PC-3 (cell line): ENCODE results near the gene PPP1R9B. TPM values are rescaled to one million over a fixed set of nuclear protein-coding genes. Genes with fewer than 3 reads are reported as not detected.
A peak's percentile ranks its signal among the peaks of the same experiment; 100 is the strongest.

Experiments used
- ATAC-seq: fragments of 200-7000 bp; cut with Tn5 transposase; 2 replicates; pipeline ENCODE4 v1.9.1; 2020; ENCODE audit warnings: mild to moderate bottlenecking, moderate library complexity
- BruUV-seq: library from RNA; stranded (reverse); fragments of 400-500 nt; replicated peaks from 2 replicates; lab custom pipeline; 2021; lab: Mats Ljungman, UMichigan
- CTCF ChIA-PET: fragments of 300-600 bp; sonication (Branson Sonifier 250); formaldehyde crosslinking; loops from one replicate; lab custom pipeline; 2022; ENCODE audit warnings: antibody characterized with exemption; lab: Charles Lee
- POLR2A ChIA-PET: fragments of 300-600 bp; sonication (Branson Sonifier 250); formaldehyde crosslinking; loops from one replicate; lab custom pipeline; 2022; ENCODE audit warnings: antibody characterized with exemption; ENCODE audit not compliant: unreplicated experiment; lab: Charles Lee
- DNase-seq: peaks from one replicate; pipeline ENCODE4 v3.0.0-alpha.2; 2015
- H2AFZ ChIP-seq: fragments of 300-600 bp; sonication (generic); 2 replicates; pipeline ENCODE4 v1.6.0; 2016; ENCODE audit warnings: antibody characterized with exemption, low read length
- H3F3A ChIP-seq: fragments of 300-600 bp; sonication (generic); one replicate; pipeline ENCODE4 v1.6.0; 2017; ENCODE audit warnings: antibody characterized with exemption, low read length, control low read depth, mild to moderate bottlenecking; ENCODE audit not compliant: unreplicated experiment
- H3K27ac ChIP-seq: fragments of 300-600 bp; sonication (generic); 2 replicates; pipeline ENCODE4 v1.5.1; 2016; ENCODE audit warnings: mild to moderate bottlenecking, low read length
- H3K27me3 ChIP-seq: fragments of 300-600 bp; sonication (generic); 2 replicates; pipeline ENCODE4 v1.6.1; 2016; ENCODE audit warnings: low read length, mixed read lengths
- H3K36me3 ChIP-seq: fragments of 300-600 bp; sonication (generic); 2 replicates; pipeline ENCODE4 v1.6.1; 2016; ENCODE audit warnings: low read depth, mixed run types, low read length, mixed read lengths
- H3K4me1 ChIP-seq: fragments of 300-600 bp; sonication (generic); 2 replicates; pipeline ENCODE4 v1.5.1; 2016; ENCODE audit warnings: low read length; ENCODE audit not compliant: insufficient read depth
- H3K4me2 ChIP-seq: fragments of 300-600 bp; sonication (generic); 2 replicates; pipeline ENCODE4 v1.6.0; 2016; ENCODE audit warnings: low read length
- H3K4me3 ChIP-seq: fragments of 300-600 bp; sonication (generic); 2 replicates; pipeline ENCODE4 v1.5.1; 2016; ENCODE audit warnings: mild to moderate bottlenecking, low read length, mixed read lengths
- H3K79me2 ChIP-seq: fragments of 300-600 bp; sonication (generic); 2 replicates; pipeline ENCODE4 v1.6.1; 2017; ENCODE audit warnings: low read length, mixed read lengths
- H3K9ac ChIP-seq: fragments of 300-600 bp; sonication (generic); 2 replicates; pipeline ENCODE4 v1.6.0; 2016; ENCODE audit warnings: mild to moderate bottlenecking, low read length
- H3K9me2 ChIP-seq: fragments of 300-600 bp; sonication (generic); replicated peaks from 2 replicates; pipeline ENCODE4 v1.6.1; 2016; ENCODE audit warnings: mixed run types, low read length, mixed read lengths
- H3K9me3 ChIP-seq: fragments of 300-600 bp; sonication (generic); 2 replicates; pipeline ENCODE4 v1.6.1; 2016; ENCODE audit warnings: low read length, mixed read lengths
- H4K20me1 ChIP-seq: fragments of 300-600 bp; sonication (generic); 2 replicates; pipeline ENCODE4 v1.6.1; 2016; ENCODE audit warnings: low read length, mixed read lengths
- EZH2 ChIP-seq: fragments of 300-600 bp; sonication (generic); IDR thresholded peaks from one replicate; pipeline ENCODE4 v1.6.1; 2017; ENCODE audit warnings: antibody characterized with exemption, mild to moderate bottlenecking, low read length; ENCODE audit not compliant: unreplicated experiment
- EZH2phosphoT487 ChIP-seq: fragments of 300-600 bp; sonication (generic); IDR thresholded peaks from 2 replicates; pipeline ENCODE4 v1.6.1; 2018; ENCODE audit warnings: mild to moderate bottlenecking, antibody characterized with exemption, low read length, borderline replicate concordance
- intact Hi-C: fragments of 100-400 bp; cut with micrococcal nuclease; formaldehyde crosslinking; loops from 2 replicates; pipeline ENCODE4 v1.9.0; 2023
- total RNA-seq: library from RNA; depleted of rRNA; stranded (reverse); fragments of >200 nt; gene quantifications from 2 replicates; pipeline ENCODE4 v1.2.3, GENCODE V29; 2014
- TF ChIP-seq, protein P1 (sequence below): fragments of 300-600 bp; sonication (generic); conservative IDR thresholded peaks from 2 replicates; pipeline ENCODE4 v1.5.1; 2017; ENCODE audit warnings: antibody characterized with exemption, low read depth, mild to moderate bottlenecking, low read length

The PPP1R9B gene
- total RNA-seq, 1 experiment from 2014 or later, result 67.7 TPM

DNA sequence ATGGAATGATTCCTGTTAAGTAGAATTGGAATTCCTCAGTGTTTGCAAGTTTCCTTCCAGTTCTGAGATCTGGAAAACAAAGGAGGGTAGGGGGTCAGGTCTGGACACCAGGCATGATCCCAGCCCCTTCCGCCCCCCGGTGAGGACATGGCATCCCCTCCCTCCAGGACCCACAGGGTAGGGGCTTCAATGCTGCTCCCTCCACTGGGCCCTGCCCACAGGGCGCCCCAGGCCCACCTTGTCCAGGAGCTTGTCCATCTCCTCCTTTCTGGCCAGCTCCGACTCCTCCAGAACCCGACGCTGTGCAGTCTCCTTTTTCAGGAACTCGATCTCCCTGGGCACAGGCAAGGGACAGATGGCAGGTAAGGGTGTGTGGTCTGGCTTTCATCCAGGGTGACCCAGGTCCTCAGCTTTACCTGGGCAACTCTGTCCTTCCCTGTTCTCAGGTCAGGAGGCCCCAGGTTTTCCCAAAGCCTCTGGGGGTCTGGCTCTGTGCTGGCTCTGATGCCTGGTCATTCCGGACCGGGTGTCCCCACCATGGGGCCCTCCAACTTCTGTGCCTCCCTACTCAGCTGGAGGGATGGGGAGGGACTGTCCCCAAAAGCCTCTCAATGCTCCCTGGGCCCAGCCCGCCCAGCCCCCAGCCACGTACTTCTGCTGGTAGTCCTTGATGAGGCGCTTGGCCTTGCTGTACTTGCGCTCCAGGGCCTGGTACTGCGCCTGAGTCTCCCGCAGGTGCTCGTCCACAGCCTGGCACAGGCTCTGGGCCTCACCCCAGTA lies 15.0 kb downstream of the PPP1R9B start:
- TF ChIP-seq, protein P1, sequence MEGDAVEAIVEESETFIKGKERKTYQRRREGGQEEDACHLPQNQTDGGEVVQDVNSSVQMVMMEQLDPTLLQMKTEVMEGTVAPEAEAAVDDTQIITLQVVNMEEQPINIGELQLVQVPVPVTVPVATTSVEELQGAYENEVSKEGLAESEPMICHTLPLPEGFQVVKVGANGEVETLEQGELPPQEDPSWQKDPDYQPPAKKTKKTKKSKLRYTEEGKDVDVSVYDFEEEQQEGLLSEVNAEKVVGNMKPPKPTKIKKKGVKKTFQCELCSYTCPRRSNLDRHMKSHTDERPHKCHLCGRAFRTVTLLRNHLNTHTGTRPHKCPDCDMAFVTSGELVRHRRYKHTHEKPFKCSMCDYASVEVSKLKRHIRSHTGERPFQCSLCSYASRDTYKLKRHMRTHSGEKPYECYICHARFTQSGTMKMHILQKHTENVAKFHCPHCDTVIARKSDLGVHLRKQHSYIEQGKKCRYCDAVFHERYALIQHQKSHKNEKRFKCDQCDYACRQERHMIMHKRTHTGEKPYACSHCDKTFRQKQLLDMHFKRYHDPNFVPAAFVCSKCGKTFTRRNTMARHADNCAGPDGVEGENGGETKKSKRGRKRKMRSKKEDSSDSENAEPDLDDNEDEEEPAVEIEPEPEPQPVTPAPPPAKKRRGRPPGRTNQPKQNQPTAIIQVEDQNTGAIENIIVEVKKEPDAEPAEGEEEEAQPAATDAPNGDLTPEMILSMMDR, result no peak
- TF ChIP-seq EZH2phosphoT487 (no peak), EZH2 (no peak)
- Histone ChIP-seq H3K4me1 (no peaks in the 10 kb centered on the region), H4K20me1 (0 out of 2 replicates have a peak, but pooled peaks cover 5% of the 10 kb centered on the region), H3F3A (no peaks in the 10 kb centered on the region), H3K9me3 (no peaks in the 10 kb centered on the region), H3K27me3 (no peaks in the 10 kb centered on the region), H3K4me2 (no peak overlapping the region), H2AFZ (no peak overlapping the region), H3K4me3 (no peak overlapping the region), H3K9ac (no peak overlapping the region), H3K36me3 (peaks cover 50% of the 10 kb centered on the region), H3K9me2 (no peaks in the 10 kb centered on the region), H3K79me2 (no peaks in the 10 kb centered on the region), H3K27ac (no peak overlapping the region)
- intact Hi-C loops, result no loop called here
- ChIA-PET POLR2A (no interaction called here), CTCF (no interaction called here)
- ATAC-seq (no peak), DNase-seq (no peak)
- no TSS peak for BruUV-seq

DNA sequence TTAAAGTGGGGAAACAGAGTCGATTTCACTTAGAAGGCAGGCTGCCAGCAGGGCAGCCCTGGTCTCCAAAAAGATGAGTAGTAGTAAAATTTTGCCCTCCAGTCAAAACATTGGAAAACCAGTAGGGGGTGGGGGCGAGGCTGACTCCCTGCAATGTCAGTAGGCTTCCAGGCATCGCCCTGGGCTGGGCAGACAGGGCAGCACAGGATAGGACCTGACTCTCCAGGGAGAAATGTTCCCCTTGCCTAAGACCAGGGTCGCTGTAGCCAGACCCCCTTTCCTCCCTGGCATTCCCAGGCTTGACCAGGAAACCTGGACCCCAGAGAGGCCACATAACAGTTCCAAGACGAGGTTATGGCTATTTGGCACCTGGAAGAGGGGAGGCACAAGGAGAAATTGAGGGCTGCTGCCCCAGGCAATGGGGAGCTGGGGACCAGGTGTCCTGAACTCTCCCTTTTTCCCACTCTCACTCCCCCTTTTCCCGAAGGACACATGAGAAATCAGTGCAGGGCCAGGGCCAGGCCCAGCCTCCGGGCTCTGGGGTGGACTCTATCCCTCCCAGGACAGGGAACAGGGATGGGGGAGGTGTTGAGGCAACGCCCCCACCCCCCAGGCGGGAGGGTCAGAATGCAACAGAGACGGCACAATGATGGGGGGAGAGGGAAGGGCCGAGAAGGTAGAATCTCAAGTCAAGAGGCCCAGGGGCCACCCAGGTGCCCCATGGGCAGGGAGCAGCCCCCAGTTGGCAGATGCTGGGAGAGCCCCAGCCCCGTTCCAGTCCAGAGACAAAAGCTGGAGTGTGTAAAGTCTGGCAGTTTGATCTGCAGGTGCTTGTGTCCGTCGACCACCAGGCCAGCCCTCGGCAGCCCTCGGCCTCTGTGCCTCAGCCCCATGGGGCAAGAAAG lies 16.0 kb downstream of the PPP1R9B start:
- H4K20me1 ChIP-seq, result no peaks in the 10 kb centered on the region
- peaks cover 40% of the 10 kb centered on the region for H3K36me3 ChIP-seq
- POLR2A ChIA-PET, result no interaction called here

More for the DNA sequence above, 16.0 kb downstream of the PPP1R9B start:
- no peak overlapping the region for H3K4me3 ChIP-seq
- no peak for ATAC-seq
- H3K4me2 ChIP-seq, result no peak overlapping the region
- H3K27me3 ChIP-seq, result peaks cover 6% of the 10 kb centered on the region
- TF ChIP-seq, protein P1, result 0 out of 2 replicates have a peak, but pooled peaks have one; percentile 18
- no peak for TF ChIP-seq EZH2
- no peak for TF ChIP-seq EZH2phosphoT487
- no peak for DNase-seq
- CTCF ChIA-PET, result no interaction called here
- H3K79me2 ChIP-seq, result no peaks in the 10 kb centered on the region
- TSS peak; percentile 22 for BruUV-seq
- no peaks in the 10 kb centered on the region for H3K9me2 ChIP-seq
- no peaks in the 10 kb centered on the region for H3F3A ChIP-seq
- H2AFZ ChIP-seq, result no peak overlapping the region
- intact Hi-C loops, result no loop called here
- peaks cover 3% of the 10 kb centered on the region; the same call in 1 of the 2 replicates for H3K4me1 ChIP-seq
- no peak overlapping the region for H3K9ac ChIP-seq
- no peak overlapping the region for H3K27ac ChIP-seq
- H3K9me3 ChIP-seq, result no peaks in the 10 kb centered on the region
